Lower lobe of right lung (tissue), 2 donors: ENCODE data around the gene RELN. TPM values are rescaled to one million over a fixed set of nuclear protein-coding genes. Genes with fewer than 3 reads are reported as not detected.

Experiments
- ATAC-seq, 2 donors: fragments of 200-7000 bp; cut with Tn5 transposase; one replicate each; pipeline ENCODE4 v1.9.1; 2020 to 2022; ENCODE audit warnings: mild to moderate bottlenecking in 2 of 2, moderate library complexity in 2 of 2
- DNase-seq: peaks from one replicate; pipeline ENCODE4 v3.0.0-alpha.2; 2020
- H3K27ac ChIP-seq: fragments of 200-600 bp; one replicate; pipeline ENCODE4 v1.8.0; 2022
- H3K27me3 ChIP-seq: fragments of 200-600 bp; one replicate; pipeline ENCODE4 v1.8.0; 2022; ENCODE audit warnings: low read depth
- H3K36me3 ChIP-seq: fragments of 200-600 bp; one replicate; pipeline ENCODE4 v1.8.0; 2022; ENCODE audit warnings: mild to moderate bottlenecking
- H3K4me1 ChIP-seq: fragments of 200-600 bp; one replicate; pipeline ENCODE4 v1.8.0; 2022
- H3K4me3 ChIP-seq: fragments of 200-600 bp; one replicate; pipeline ENCODE4 v1.8.0; 2022; ENCODE audit warnings: mild to moderate bottlenecking
- H3K9me3 ChIP-seq: fragments of 200-600 bp; one replicate; pipeline ENCODE4 v1.8.0; 2022
- CTCF ChIP-seq: fragments of 200-600 bp; IDR thresholded peaks from one replicate; pipeline ENCODE4 v1.8.0; 2022; ENCODE audit warnings: antibody characterized with exemption, mild to moderate bottlenecking
- intact Hi-C: fragments of 100-400 bp; cut with DNase I; formaldehyde crosslinking; loops from one replicate; pipeline ENCODE4 v1.11.0; 2022
- total RNA-seq: library from RNA; stranded (reverse); fragmentation: NEBNext Ultra II Directional; extraction: Animal tissue kit (Norgen Biotek cat#: 25700); gene quantifications from one replicate; pipeline ENCODE4 v1.2.1, GENCODE V29; 2021
- donor health status: DM: no; HTN: yes; CAD: no; lungs with severe emphysema.

Gene RELN
- total RNA-seq, 1 donor from 2014 or later, result 3.7 TPM

- H3K36me3 ChIP-seq, result no peaks in the 10 kb centered on the region
- intact Hi-C loops, result no loop called here
- no peak for DNase-seq
- no peaks in the 10 kb centered on the region for H3K4me1 ChIP-seq
- no peak for TF ChIP-seq CTCF
- no peak overlapping the region for H3K27ac ChIP-seq
- ATAC-seq, result no peak
- H3K27me3 ChIP-seq, result peaks cover 2% of the 10 kb centered on the region
- H3K4me3 ChIP-seq, result no peak overlapping the region
- H3K9me3 ChIP-seq, result no peaks in the 10 kb centered on the region
Observed at GRCh38 chr7:103668279-103668941, 321.0 kb downstream of the RELN start.

GRCh38 chr7:103666326-103666725 is 323.1 kb downstream of the RELN start:
- intact Hi-C loops, result no loop called here
- no peak for TF ChIP-seq CTCF
- no peaks in the 10 kb centered on the region for H3K36me3 ChIP-seq
- peaks cover 2% of the 10 kb centered on the region for H3K27me3 ChIP-seq
- H3K4me3 ChIP-seq, result no peak overlapping the region
- H3K4me1 ChIP-seq, result no peaks in the 10 kb centered on the region
- ATAC-seq (no peak), DNase-seq (no peak)
- no peaks in the 10 kb centered on the region for H3K9me3 ChIP-seq
- H3K27ac ChIP-seq, result no peak overlapping the region

GRCh38 chr7:103664577-103664976 is 324.9 kb downstream of the RELN start:
- intact Hi-C loops, result no loop called here
- ATAC-seq (no peak), DNase-seq (no peak)
- H3K27ac ChIP-seq, result no peak overlapping the region
- peaks cover 2% of the 10 kb centered on the region for H3K27me3 ChIP-seq
- no peak for TF ChIP-seq CTCF
- no peak overlapping the region for H3K4me3 ChIP-seq
- no peaks in the 10 kb centered on the region for H3K36me3 ChIP-seq
- no peaks in the 10 kb centered on the region for H3K4me1 ChIP-seq
- no peaks in the 10 kb centered on the region for H3K9me3 ChIP-seq

GRCh38 chr7:103660455-103661371 is 328.7 kb downstream of the RELN start:
- Histone ChIP-seq H3K9me3 (no peaks in the 10 kb centered on the region), H3K4me3 (no peak overlapping the region), H3K36me3 (no peaks in the 10 kb centered on the region), H3K27me3 (no peaks in the 10 kb centered on the region), H3K27ac (no peak overlapping the region), H3K4me1 (no peaks in the 10 kb centered on the region)
- no peak for ATAC-seq
- no peak for DNase-seq
- intact Hi-C loops, result no loop called here
- no peak for TF ChIP-seq CTCF

GRCh38 chr7:103658055-103659005 is 331.1 kb downstream of the RELN start:
- Histone ChIP-seq H3K4me3 (no peak overlapping the region), H3K9me3 (no peaks in the 10 kb centered on the region), H3K27ac (no peak overlapping the region), H3K36me3 (no peaks in the 10 kb centered on the region), H3K27me3 (no peaks in the 10 kb centered on the region), H3K4me1 (no peaks in the 10 kb centered on the region)
- no peak for TF ChIP-seq CTCF
- intact Hi-C loops, result no loop called here
- ATAC-seq (no peak), DNase-seq (no peak)
